NCI-H1930 (cell line): Measurements from ENCODE around the gene DLGAP1.
"Not testable (repeated sequence)": the region's sequence is repeated elsewhere in the genome, so short reads cannot be mapped to it uniquely, and the experiment has no call there.

ENCODE experiments used
- DNase-seq, 2 experiments: peaks; one replicate each; lab custom pipeline; 2025; lab: John Stamatoyannopoulos, UW

The DLGAP1 gene

DNA sequence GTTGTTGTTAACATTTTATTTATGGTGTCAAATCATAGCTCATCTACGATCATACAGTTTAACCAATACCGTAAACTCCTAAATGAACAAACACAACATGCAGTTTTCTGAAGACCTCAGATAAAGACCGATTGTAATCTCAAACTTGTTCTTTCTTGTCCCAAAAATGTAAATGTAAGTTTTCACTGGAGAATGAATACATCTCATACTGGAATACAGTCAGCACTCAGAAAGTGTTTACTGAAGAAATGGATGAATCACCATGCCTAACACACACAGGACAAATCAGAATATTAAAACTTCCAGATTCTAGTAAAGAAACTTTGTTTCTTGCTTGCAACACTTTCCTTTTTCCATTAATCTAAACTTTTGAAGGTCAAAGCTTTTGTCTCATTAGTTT lies 380.5 kb downstream of the DLGAP1 start:
- no peak for DNase-seq

- no peak for DNase-seq
Observed at GRCh38 chr18:4069183-4069582, 385.9 kb downstream of the DLGAP1 start.

GRCh38 chr18:4068552-4069158 lies 386.5 kb downstream of the DLGAP1 start:
- peak in 1 of 2 experiments; percentile 1 for DNase-seq

DNA sequence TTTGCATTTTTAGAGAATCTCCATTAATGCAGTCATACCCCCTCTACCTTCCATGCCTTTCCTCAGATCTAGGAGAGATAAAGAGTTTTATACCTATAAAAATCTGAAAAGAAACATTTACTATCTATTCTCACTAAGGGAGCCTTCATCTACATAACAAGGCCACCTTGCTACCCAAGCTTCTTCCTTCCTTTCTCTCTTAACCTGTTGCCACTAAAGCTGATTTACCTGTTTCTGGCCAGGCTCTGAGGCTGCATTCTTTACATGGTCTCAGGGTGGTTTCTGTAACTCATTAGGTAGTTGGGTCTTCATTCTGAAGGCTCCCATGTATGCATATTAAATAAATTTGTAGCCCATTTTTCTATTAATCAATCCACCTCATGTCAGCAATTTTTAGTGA lies 391.6 kb downstream of the DLGAP1 start:
- DNase-seq = no peak

DNA sequence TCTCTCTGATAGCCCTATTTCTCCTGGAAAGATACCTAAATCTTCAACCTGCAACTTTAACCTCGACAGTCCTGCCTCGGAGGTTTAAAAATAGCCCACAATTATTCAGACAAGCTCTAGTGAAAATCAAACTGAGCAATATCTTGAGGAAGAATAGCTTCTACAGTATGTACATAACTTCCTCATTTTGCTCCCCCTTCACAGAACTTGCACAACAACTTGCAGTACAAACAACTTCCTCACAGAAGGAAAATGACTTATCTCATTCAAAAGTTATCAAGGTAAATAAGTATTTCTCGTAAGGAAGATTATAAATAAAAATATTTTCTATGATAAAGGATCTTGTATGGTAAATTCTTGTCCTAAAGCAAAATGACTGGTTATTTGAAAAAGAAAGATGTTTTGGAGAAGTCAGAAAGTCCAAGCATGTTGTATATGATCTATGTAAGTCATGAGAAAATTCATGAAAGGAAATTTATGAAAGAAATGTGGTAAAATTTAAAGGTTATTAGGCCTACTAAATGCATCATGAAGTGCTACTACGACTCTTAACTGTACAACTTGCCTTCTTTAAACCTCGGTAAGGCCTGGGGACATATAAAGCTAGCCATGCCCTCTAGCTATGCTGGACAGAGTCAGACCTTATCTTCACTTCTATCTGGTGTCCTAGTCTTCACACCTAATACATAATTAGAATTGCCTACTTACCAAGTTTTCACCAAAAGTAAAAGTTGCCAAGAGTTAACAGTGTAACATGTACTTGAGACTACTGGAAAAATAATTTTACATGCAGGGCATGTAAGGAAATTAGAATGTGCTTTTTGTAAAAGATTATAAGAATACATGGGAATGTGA lies 394.5 kb downstream of the DLGAP1 start:
- no peak for DNase-seq

DNA sequence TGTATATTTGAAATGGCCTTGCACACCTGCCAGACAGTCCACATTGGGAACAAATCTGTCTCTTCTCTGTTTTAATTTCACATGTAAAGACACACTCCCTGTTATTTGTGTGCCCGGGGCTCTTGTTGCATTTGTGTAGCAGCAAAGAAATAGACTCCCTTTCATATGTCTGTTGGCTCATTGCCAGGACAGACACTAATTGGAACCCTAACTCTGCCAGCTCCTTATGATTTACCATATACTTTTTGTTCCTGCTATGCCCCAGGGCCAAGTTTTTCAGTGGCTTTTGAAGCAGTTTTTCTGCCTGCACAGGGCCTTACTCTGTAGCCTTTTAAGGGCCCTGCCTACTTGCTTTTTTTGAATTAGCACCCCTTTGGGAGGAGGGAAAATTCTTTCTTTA lies 396.9 kb downstream of the DLGAP1 start:
- no peak for DNase-seq

DNA sequence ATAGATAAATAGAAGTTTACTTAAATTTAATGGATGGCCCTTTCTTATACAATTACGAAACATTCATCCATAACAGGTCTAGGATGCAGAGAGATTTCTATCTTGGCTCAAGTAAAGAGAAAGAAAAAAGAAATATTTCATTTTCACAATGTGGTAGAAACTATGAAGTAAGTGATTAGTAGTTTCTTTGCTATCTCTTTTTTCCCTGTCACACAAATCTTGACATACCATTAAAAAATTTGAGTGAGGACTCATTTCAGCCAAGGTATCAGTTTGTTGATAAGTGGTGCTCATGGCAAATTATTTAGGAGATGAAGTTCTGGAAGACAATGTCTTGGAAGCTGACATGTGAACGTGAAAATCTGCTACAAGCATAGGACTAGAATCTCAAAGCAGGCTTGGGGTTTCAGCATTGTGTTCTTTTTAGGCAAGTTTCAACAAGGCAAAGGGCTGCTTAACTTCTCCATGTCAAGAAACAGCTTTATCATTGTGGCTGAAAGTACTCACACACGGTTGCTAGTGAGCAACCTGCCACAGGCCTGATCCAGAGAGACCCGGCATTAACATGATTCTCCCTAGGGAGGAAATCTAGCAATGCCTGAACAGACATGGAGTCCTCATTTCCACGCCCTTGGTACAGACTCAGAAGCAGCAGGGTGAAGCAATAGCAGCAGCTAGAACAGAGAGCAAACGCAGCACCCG lies 414.6 kb downstream of the DLGAP1 start:
- no peak for DNase-seq

- no peak for DNase-seq
Observed at GRCh38 chr18:4035521-4035920, 419.6 kb downstream of the DLGAP1 start.

DNA sequence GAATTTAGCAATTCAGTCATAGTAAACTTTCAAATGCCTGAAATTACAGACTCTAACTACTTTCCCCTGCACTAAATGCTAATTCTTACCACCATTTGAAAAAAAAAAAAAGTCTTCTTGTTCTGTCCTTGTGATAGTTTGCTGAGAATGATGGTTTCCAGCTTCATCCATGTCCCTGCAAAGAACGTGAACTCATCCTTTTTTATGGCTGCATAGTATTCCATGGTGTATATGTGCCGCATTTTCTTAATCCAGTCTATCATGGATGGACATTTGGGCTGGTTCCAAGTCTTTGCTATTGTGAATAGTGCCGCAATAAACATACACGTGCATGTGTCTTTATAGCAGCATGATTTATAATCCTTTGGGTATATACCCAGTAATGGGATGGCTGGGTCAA lies 420.3 kb downstream of the DLGAP1 start:
- DNase-seq = not testable (repeated sequence)

GRCh38 chr18:4026542-4026941 lies 428.6 kb downstream of the DLGAP1 start:
- DNase-seq = no peak

- DNase-seq = no peak
Observed at GRCh38 chr18:4024702-4025101, 430.4 kb downstream of the DLGAP1 start.

GRCh38 chr18:4022749-4023148 lies 432.4 kb downstream of the DLGAP1 start:
- not testable (repeated sequence) for DNase-seq

GRCh38 chr18:4020026-4020425 lies 435.1 kb downstream of the DLGAP1 start:
- DNase-seq = no peak

DNA sequence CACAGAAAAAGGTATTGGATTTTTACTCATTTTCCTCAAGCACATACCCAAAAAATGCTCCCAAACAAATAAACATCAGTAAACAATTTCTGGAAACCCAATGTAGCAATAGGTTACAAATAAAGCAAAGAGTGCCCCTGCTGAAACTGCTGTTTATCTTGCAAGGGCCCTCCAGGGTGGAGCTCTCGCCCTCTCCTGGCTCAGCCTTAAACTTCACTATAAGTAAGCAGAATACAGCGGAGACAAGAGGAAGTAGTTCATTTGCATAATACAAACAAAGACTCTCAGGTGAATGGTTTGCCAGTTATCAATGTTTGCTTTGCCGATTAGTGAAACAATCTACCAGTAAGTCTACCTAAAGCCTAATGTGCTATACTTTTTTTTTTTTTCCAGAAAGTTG lies 437.6 kb downstream of the DLGAP1 start:
- DNase-seq = no peak

- no peak for DNase-seq
Observed at GRCh38 chr18:4016391-4017049, 438.6 kb downstream of the DLGAP1 start.

- no peak for DNase-seq
Observed at GRCh38 chr18:4007846-4008245, 447.3 kb downstream of the DLGAP1 start.

DNA sequence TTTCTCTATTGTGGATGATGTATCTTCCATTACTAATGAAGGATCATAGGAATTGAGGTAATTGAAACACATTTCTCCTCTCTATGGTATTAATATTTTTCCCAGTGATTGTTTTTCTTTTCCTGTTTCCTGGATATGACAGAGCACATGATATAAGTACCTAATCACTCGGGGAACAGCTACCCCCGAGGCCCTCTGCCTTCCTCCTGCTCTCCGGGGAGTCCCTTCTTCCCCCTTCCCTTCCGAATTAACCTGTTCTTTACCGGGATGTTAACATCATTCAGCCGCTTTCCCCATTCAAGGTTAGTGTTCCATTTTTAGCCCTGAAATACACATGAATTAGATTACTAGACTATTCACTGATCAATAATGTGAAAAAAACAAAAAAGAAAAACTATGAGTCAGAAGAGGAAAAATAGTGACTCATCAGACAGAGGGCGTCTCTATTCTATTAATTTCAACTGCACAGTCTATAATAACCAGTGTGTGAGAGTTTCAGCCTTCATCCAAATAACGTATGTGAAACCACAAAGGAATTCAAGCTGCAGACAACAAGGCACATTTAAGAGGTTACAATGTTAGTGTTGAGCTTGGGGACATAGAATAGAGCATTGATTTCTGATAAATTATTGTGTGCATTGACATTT lies 450.8 kb downstream of the DLGAP1 start:
- no peak for DNase-seq

DNA sequence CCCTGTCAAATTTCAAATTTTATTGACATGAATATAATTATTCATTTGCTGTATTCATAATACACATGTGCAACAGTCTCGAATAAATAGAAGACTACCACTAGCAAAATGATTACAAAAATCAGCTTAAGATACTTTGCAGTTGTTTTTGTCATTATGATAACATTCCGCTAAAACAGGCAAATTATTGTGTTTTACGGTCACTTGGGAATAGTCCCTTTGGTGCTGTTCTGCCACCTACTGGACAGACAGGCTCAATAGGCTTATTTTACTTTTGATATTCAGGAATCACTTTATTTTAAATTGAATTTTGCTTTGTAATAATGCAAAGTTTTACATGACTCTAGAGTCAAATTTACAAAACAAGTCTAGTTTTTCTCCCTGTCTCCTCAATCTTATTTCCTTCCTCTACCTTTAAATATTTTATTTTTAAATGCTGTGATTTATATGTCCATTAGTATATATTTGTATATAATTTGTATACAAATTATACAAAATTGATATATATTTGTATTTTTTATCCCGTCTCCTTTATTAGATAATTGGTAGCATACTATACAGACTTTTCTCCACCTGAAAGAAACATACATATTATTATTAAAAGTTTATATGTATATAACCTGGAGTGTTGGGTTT lies 456.3 kb downstream of the DLGAP1 start:
- no peak for DNase-seq

GRCh38 chr18:3995476-3996102 lies 459.5 kb downstream of the DLGAP1 start:
- peak; percentile 2 to 10 for DNase-seq

DNA sequence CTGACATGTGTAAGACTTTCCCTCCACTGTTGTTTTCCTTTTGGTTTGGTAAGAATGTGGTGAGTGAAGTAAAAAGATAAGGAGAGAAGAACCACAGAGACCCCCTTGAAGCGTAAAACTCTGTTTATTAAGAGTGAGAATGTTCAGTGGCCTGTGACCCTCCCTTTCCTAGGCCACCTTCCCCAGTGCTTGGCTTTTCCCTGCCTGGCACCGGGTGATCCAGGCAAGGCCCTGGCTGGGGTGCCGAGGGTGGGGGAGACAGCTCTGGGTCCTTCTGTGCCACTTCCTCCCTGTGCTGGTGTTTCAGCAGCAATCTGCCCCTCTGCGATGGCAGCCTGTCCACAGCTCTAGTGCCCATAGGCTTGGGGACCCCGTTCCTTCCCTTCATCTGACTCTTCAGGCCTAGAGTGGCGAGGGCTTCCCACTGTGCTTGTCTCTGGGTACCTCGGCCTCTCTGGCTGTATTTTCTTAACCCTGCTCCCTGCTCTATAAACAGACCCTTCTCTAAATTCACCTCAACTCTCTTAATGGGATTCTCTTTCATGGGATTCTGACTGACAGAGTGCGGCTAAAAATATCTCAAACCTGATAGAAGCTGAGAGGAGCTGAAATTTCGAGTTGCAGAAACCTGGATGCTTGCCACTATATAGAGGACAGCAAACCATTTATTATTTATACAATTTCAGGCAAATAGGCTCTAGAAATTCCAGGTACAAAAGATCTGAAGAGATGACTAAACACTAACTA lies 461.0 kb downstream of the DLGAP1 start:
- DNase-seq = no peak
